ENCODE data around the gene TRAP1. TPM values are rescaled to one million over a fixed set of nuclear protein-coding genes. Genes with fewer than 3 reads are reported as not detected.
"Not testable (repeated sequence)": the region's sequence is repeated elsewhere in the genome, so short reads cannot be mapped to it uniquely, and the experiment has no call there.

Gene TRAP1
- total RNA-seq, 1 donor from 2014 or later, result 94.3 TPM

DNA sequence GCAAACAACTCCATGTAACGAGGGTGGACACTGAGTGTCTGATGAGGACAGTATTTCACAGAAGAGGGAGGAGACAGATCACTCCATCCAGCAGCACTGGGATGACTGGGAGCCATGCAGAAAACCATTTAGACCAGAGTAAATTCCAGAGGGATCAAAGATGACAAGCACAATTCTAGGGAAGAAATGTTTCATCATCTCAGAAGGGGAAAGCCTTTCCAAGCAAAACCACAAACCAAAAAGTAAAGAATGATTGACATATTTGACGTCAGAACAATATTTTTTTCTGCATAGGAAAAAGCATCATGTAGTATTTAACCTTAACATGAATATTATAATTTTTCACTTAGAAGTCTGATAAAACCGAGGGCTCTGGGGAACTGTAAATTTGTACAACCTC lies 58.1 kb downstream of the TRAP1 start:
- peaks cover 4% of the 10 kb centered on the region for H3K36me3 ChIP-seq (ENCODE audit: control insufficient read depth, insufficient read depth, low read length)
- DNase-seq (ENCODE audit: low read depth), result no peak
- TF ChIP-seq, protein P1, sequence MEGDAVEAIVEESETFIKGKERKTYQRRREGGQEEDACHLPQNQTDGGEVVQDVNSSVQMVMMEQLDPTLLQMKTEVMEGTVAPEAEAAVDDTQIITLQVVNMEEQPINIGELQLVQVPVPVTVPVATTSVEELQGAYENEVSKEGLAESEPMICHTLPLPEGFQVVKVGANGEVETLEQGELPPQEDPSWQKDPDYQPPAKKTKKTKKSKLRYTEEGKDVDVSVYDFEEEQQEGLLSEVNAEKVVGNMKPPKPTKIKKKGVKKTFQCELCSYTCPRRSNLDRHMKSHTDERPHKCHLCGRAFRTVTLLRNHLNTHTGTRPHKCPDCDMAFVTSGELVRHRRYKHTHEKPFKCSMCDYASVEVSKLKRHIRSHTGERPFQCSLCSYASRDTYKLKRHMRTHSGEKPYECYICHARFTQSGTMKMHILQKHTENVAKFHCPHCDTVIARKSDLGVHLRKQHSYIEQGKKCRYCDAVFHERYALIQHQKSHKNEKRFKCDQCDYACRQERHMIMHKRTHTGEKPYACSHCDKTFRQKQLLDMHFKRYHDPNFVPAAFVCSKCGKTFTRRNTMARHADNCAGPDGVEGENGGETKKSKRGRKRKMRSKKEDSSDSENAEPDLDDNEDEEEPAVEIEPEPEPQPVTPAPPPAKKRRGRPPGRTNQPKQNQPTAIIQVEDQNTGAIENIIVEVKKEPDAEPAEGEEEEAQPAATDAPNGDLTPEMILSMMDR (IDR thresholded peaks at IDR 0.05; ENCODE audit: insufficient read depth, low read length, poor library complexity, severe bottlenecking), result no peak
- no peak overlapping the region for H3K4me3 ChIP-seq (ENCODE audit: low read depth, low read length)
- H3K27me3 ChIP-seq (ENCODE audit: control insufficient read depth, insufficient read depth, low read length), result no peaks in the 10 kb centered on the region

DNA sequence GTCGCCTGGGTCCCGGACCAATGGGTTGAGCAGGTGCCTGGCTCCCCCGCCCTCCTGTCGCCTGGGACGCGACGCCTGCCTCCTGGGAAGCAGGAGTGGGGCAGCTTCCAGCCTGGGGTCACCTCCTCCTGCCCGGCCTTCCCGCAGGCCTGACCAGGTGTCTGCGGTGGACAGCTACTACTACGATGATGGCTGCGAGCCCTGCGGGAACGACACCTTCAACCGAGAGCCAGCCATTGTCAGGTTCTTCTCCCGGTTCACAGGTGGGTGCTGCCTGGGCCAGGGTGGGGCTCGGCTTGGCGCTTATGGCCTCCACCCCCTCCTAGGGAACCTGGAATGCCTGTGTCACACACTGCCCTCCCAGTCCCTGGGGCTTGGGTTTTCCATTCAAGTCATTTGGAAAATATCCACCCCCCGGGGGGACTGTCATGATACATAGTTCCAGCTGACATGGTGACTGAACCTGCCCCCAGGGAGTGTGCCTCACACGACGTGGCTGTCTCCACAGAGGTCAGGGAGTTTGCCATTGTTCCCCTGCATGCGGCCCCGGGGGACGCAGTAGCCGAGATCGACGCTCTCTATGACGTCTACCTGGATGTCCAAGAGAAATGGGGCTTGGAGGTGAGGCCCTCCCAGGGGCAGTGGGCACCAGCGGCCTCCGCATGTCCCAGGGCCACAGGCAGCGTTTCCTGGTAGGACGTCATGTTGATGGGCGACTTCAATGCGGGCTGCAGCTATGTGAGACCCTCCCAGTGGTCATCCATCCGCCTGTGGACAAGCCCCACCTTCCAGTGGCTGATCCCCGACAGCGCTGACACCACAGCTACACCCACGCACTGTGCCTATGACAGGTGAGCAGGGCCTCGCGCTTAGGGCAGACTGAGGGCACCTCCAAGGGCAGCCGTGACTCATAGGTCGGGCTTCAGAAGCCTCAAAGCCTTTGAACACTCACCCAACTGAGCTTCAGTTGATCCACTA lies 60.5 kb downstream of the TRAP1 start:
- no peaks in the 10 kb centered on the region for H3K27me3 ChIP-seq (ENCODE audit: control insufficient read depth, insufficient read depth, low read length)
- no peak overlapping the region for H3K4me3 ChIP-seq (ENCODE audit: low read depth, low read length)
- no peak for DNase-seq (ENCODE audit: low read depth)
- TF ChIP-seq, protein P1 (IDR thresholded peaks at IDR 0.05; ENCODE audit: insufficient read depth, low read length, poor library complexity, severe bottlenecking), result no peak
- H3K36me3 ChIP-seq (ENCODE audit: control insufficient read depth, insufficient read depth, low read length), result peaks cover 4% of the 10 kb centered on the region

DNA sequence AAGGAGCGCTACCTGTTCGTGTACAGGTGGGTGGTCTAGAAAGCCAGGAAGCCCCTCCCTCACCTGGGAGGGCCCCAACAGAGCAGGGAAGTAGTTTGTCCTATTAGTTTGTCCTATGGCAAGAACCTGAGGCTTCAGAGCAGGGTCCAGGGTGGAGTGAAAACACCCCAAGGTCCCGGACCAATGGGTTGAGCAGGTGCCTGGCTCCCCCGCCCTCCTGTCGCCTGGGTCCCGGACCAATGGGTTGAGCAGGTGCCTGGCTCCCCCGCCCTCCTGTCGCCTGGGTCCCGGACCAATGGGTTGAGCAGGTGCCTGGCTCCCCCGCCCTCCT lies 61.2 kb downstream of the TRAP1 start:
- not testable (repeated sequence) for H3K4me3 ChIP-seq (ENCODE audit: low read depth, low read length); H3K36me3 ChIP-seq (ENCODE audit: control insufficient read depth, insufficient read depth, low read length); H3K27me3 ChIP-seq (ENCODE audit: control insufficient read depth, insufficient read depth, low read length); DNase-seq (ENCODE audit: low read depth)

DNA sequence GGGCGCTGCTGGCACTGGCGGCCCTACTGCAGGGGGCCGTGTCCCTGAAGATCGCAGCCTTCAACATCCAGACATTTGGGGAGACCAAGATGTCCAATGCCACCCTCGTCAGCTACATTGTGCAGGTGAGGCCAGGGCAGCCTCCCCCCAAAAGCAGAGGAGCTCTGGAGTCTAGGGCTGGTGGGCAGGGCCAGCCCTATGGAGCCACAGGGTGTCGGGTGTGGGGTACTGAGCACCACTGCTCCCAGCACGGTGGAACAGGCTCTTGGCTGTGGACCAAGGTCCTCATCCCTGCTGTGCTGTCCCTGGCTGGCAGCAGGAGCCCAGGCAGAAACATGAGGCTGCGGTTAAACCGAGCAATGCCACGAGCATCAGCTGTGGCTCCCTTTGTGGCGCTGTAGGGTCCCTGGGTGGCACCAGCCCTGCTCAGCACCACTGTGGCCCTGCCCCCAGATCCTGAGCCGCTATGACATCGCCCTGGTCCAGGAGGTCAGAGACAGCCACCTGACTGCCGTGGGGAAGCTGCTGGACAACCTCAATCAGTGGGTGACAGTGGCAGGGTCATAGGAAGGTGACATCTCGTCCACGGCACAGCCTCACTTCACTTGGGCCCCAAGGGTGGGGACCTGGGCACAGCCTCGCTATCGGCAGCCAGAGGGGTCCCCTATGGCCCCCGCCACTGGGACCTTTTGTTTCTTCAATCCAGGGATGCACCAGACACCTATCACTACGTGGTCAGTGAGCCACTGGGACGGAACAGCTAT lies 61.7 kb downstream of the TRAP1 start:
- H3K36me3 ChIP-seq (ENCODE audit: control insufficient read depth, insufficient read depth, low read length), result peaks cover 4% of the 10 kb centered on the region
- TF ChIP-seq, protein P1 (IDR thresholded peaks at IDR 0.05; ENCODE audit: insufficient read depth, low read length, poor library complexity, severe bottlenecking), result no peak

DNA sequence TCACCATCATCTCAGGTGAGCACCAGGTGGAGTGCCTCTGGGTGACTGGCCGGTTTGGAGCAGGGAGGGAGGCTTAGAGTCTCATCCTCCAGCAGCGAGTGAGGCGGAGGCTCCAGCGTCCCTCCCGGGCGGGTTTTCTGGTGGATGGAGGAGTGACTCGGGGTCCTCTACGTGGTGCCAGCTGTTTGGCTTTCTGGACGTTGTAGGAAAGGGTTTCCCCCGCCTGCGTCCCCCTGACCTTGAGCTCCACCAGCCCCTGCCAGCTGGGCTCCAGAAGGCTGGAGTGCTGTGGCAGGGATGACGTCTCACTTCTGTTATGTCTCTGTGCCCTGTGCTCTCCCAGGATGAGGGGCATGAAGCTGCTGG lies 62.3 kb downstream of the TRAP1 start:
- no peak for DNase-seq (ENCODE audit: low read depth)
- peaks cover 4% of the 10 kb centered on the region for H3K36me3 ChIP-seq (ENCODE audit: control insufficient read depth, insufficient read depth, low read length)
- no peaks in the 10 kb centered on the region for H3K27me3 ChIP-seq (ENCODE audit: control insufficient read depth, insufficient read depth, low read length)
- H3K4me3 ChIP-seq (ENCODE audit: low read depth, low read length), result no peak overlapping the region
- TF ChIP-seq, protein P1 (IDR thresholded peaks at IDR 0.05; ENCODE audit: insufficient read depth, low read length, poor library complexity, severe bottlenecking), result no peak

More for the DNA sequence above, 61.7 kb downstream of the TRAP1 start:
- no peaks in the 10 kb centered on the region for H3K27me3 ChIP-seq (ENCODE audit: control insufficient read depth, insufficient read depth, low read length)
- no peak overlapping the region for H3K4me3 ChIP-seq (ENCODE audit: low read depth, low read length)
- DNase-seq (ENCODE audit: low read depth), result no peak

DNA sequence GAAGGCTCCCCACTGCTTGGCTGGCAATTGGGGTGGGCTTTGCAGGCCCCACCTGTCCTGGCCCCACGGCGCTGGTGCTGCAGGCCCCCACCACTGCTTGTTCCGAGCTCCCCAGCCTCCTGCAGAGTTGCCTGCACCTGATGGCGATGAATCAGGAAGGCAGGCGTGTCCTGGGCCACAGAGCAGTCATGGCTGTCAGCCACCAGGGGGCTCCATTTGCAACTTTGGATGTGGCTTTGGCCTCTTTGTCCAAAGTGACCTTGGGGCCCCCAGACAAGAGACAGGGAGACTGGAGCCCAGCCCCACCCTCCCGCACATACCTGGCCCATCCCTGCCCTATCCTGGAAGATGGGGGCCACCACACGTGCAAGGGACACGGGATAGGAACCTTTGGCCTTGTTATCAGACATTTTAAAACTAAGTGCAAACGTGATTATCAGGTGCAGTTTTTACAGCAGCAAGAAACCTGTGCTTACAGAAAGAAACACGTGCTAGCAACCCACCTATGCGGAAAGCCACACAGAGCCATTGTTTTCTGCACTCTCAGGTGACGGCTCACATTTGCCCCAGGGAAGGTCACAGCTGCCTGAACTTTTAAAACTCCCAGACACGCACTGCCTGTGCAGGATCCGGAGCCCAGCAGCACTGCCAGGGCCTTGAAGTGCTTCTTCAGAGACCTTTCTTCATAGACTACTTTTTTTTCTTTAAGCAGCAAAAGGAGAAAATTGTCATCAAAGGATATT lies 62.9 kb downstream of the TRAP1 start, which contains the start of gene DNASE1:
Gene DNASE1 (plus strand): TSS at position 443 of the 743 bp plus-strand sequence. CDS start 683 bp downstream, outside the sequence.
- DNase-seq (ENCODE audit: low read depth), result peak; percentile 19
- Histone ChIP-seq H3K36me3 (ENCODE audit: control insufficient read depth, insufficient read depth, low read length) (peaks cover 2% of the 10 kb centered on the region), H3K27me3 (ENCODE audit: control insufficient read depth, insufficient read depth, low read length) (no peaks in the 10 kb centered on the region), H3K4me3 (ENCODE audit: low read depth, low read length) (no peak within 1 kb of the TSS)
- TF ChIP-seq, protein P1 (IDR thresholded peaks at IDR 0.05; ENCODE audit: insufficient read depth, low read length, poor library complexity, severe bottlenecking), result peak; percentile 79

Measured in kidney epithelial cell (primary cell).